HG03025 (cell line): ENCODE data around the gene ZNF619.
"Not testable (repeated sequence)": the region's sequence is repeated elsewhere in the genome, so short reads cannot be mapped to it uniquely, and the experiment has no call there.

Experiments used
- ATAC-seq: cut with Tn5 transposase; IDR thresholded peaks from one replicate; pipeline ENCODE4 v1.9.1; 2021; ENCODE audit warnings: mild to moderate bottlenecking, moderate library complexity; ENCODE audit not compliant: unreplicated experiment, low FRiP score

ZNF619 gene

DNA sequence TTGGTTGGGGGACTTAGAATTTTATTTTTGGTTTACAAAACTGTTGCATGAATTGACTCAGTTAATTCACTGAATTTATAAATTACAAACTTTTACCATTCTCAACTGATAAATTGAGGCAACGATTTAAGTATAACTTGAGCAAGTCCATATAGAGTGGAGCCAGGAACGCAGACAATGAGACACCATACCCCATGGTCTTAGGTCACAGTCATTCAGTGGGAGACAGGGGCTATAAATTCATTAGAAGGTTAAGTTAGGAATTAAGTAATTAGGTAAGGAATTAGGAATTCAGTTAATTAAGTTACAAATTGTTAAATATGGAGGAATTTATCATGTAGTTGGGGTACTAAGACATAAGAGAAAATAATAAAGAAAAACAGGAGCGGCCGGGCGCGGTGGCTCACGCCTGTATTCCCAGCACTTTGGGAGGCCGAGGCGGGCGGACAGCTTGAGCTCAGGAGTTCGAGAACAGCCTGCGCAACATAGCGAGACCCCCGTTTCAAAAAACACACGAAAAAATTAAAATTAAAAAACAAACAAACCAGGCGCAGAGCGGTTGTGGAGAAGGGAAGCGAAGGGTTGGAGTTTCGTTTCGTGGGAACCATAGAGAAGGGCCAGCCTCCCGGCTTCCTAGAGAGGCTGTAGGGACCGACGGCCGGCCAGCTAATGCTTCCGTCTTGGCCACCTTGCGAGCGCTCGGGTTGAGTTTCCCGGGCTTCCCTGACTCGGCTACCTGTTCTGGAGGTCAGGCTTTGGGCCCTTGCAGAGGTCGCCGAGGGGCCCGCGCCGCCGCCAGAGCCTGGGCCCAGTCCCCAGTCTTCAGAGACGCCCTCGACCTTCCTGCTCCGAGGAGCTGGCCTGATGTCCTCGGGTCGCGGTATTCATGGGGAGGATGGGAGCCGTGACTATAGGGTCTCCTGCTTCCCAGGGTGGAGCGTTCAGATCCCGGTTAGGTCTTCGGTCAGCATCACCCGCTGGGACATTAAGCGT lies at the start of gene ZNF619:
TSS of gene ZNF619 (plus strand) at position 645 of the 993 bp plus-strand sequence. CDS start 858 bp downstream, outside the sequence.
- ATAC-seq: peak; percentile 70

DNA sequence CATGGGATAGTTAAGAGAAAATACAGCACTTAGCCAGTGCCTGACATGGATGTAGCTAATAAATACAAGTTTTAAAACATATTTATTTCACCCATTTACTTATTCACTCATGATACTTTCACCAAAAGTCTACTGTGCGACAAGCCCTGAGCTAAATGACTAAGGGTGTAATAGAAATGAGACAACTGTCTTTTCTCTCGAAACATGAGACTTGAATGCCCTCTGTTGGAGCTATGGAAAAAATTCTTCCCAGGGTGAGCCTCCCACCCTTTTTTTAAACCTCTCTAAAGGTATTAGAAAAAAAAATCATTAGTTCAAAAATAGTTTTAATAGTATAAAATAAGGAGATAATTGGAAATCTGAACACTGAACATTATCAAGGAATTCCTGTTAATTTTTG lies 44.1 kb upstream of the ZNF619 start:
- ATAC-seq: no peak

DNA sequence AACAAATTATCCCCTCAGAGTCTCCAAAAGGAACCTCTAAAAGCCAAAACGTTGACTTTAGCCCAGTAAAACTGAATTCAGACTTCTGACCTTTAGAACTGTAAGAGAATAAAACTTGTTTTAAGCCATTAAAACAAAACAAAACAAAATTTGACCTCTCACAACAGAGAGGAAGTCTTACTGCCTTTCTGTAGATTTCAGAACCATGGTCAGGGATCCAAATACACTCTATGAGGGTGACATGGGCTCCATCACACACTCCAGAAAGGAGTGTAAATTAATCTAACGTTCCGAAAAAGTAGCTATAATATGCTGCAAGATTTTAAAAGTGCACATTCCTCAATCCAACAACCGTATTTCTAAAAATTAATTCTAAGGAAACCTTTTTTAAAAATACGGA lies 39.0 kb upstream of the ZNF619 start:
- no peak for ATAC-seq

DNA sequence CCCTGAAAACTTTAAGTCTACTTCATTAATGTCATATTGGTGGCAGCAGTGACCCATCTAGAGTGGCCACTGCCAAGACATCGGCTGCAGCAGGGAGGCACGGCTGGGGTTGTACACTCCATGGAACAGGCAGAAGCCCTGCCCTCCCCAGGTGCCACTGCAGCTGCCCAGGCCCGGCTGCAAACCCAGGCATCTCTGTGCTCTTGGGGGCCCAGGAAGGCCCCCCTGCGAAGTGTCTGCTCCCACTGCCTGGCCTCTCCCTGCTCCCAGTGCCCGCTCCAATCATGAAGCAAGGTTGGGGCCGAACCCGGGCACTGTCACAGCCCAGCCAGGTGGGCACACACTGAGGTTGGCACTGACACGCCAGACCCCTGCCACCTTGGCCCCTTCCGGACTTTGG lies 31.9 kb upstream of the ZNF619 start:
- ATAC-seq: no peak

DNA sequence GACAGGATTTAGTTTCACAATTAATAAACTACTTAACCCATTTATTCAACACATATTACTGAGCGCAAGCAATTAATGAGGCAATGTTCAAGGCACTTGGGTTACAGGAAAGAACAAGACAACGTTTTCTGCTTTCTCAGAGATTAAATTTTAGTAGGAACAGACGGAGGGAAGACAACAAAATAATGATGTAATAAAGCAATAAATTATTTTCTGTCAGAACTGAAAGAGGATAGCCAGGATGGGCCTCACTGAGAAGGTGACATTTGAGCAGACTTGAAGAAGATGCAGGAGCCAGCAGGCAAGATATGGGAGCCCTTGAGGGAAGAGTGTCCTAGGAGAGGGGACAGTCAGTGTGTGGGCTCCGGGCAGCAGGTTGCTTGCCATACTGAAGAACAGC lies 31.0 kb upstream of the ZNF619 start:
- ATAC-seq: no peak

DNA sequence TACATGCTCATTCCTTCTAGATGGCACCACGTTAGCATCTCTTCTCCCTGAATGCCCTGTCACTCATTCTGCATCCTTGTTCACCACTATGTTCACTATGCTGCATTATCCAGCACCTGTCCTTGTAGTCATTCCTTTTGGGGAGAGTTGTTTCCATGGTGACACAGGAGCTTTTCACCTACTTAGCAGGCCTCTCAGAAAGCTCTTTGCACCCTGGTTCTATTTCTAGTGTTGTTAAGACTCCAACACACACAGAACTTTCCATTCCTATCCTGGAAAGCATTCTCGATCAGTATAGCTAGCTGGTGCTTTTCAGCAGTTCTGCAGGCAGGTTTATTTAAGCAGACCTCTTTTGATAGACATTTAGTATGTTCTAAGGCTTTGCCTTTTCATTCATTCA lies 26.5 kb upstream of the ZNF619 start:
- ATAC-seq: no peak

DNA sequence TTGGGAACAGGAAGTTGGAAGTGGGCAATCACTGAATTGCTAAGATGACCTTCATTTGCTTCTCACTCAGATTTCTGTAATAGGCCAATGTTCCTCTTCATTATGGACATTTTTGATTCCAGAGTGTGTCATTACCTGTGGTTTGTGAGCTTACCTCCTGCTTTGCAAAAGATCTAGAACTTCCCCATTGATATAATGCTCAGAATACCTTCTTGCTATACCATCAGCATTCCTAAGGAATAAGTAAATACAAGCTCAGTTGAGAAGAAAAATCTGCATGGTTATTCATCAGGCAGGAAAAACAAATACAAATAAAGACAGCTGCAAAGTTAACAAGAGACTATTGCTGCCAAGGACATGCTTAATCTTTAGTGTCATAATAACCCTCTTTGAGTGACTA lies 25.4 kb upstream of the ZNF619 start:
- ATAC-seq: no peak

DNA sequence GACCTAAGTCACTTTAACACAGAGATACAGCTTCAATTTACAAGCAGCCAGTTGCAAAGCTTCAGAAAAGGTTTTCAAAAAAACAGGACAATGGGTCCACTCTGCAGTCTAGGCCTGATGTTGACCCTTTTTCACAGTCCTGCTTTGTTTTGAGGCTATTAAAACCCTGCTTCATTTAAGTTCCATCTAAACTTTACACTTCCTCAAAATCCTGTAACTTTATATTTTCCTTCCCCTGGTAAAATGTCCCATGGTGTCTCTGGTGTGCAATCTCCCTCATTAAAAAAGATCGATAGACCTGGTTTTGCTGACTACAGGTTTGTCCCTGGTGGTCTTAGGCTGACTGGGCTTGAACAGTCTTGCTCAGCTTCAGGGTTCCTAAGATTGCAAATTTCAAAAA lies 24.9 kb upstream of the ZNF619 start:
- no peak for ATAC-seq

DNA sequence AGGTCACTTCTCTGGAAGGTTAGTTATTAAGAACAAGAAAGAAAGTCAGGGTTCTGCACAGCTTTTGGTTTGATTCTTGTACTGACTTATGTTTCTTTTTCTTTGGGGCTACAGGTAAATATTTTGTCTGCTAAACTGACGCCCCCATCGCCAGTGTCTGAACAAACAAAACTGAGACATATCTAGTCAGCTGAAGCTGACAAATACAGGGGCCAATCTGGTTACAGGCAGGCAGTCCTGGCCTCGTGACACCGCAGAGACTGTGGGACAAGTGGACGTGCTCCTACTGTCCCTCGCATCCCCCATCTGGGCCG lies 24.4 kb upstream of the ZNF619 start:
- ATAC-seq: no peak

DNA sequence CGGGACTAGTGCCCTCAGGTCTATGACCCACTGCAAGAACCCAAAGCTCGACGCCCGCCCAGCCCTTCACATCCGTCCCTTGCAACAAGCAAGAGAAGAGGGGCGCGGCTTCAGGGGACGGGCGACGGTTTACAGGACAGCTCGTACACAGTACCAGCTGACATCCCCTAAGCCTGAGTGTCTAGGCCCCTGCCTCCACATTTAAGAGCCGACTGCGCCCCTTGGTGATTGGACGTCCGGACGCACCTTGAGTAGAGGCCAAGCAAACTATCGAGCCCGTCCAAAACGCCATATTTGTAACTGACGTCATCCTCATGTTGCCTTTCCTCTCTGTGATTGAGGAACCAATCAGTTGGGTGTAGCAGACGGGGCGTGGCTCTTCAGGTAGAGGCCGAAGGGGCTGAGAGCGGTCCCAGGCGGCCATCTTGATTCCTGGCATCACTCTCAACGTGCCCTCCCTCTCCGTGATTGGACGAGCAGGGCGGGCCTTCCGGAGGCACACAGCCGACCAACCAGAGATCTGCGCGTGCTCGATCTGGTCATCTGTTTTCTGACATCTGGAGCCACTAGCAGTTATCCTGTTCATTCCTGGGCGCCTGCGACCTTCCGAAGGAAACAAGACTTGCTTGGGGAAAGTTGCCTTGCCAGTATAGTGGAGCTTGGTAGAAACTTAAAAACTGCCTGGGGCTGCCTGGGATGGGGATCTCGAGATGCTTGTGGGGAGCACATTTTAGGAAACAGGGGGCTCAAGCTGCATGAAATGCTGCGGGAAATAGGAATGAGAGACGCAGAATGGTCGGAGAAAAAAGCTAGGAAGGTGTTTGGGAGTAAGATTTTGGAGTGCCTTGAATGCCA lies 23.8 kb upstream of the ZNF619 start:
- ATAC-seq: peak; percentile 95

DNA sequence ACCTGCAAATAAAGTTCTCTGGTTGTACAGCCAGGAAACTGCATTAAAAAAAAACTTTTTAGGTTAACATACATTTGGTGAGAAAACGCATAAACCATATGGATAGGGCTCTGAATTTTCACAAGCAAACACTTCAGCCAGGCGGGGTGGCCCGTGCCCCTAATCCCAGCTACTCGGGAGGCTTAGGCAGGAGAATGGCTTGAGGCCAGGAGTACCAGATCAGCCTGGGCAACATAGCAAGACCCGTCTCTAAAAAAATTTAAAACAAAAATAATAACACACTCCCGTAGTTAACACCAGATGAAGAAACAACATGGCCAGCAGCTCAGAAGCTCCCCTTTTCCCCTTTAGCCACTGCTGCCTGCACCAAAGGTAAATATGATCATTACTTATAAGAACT lies 23.0 kb upstream of the ZNF619 start:
- no peak for ATAC-seq

DNA sequence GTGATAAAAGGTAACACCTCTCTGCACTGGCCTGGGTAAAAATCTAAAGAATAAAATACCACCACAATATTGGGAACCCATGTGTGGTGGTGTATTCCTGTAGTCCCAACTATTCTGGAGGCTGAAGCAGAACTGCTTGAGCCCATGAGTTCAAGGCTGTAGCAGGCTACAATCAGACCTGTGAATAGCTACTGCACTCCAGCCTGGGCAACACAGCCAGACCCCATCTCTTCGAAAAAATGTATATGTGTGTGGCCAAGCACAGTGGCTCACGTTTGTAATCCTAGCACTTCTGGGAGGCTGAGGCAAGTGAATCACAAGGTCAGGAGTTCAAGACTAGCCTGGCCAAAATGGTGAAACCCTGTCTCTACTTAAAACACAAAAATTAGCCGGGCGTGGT lies 21.6 kb upstream of the ZNF619 start:
- no peak for ATAC-seq

DNA sequence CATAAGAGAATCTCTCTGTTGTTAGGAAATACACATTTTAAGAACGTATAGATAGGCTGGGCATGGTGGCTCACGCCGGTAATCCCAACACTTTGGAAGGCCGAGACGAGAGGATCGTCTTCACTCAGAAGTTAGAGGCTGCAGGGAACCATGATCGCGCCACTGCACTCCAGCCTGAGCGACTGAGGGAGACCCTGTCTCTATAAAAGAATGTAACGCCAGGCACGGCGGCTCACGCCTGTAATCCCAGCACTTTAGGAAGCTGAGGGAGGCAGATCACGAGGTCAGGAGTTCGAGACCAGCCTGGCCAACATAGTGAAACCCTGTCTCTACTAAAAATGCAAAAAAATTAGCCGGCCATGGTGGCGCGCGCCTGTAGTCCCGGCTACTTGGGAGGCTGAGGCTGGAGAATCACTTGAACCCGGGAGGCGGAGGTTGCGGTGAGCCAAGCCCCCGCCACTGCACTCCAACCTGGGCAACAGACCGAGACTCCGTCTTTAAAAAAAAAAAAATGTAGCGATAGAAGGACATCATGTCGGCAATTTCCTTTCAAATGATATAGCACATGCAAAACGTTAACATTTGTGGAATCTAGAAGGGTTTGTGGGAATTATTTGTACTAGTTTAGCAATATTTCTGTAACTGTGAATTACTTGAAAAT lies 20.5 kb upstream of the ZNF619 start:
- no peak for ATAC-seq

DNA sequence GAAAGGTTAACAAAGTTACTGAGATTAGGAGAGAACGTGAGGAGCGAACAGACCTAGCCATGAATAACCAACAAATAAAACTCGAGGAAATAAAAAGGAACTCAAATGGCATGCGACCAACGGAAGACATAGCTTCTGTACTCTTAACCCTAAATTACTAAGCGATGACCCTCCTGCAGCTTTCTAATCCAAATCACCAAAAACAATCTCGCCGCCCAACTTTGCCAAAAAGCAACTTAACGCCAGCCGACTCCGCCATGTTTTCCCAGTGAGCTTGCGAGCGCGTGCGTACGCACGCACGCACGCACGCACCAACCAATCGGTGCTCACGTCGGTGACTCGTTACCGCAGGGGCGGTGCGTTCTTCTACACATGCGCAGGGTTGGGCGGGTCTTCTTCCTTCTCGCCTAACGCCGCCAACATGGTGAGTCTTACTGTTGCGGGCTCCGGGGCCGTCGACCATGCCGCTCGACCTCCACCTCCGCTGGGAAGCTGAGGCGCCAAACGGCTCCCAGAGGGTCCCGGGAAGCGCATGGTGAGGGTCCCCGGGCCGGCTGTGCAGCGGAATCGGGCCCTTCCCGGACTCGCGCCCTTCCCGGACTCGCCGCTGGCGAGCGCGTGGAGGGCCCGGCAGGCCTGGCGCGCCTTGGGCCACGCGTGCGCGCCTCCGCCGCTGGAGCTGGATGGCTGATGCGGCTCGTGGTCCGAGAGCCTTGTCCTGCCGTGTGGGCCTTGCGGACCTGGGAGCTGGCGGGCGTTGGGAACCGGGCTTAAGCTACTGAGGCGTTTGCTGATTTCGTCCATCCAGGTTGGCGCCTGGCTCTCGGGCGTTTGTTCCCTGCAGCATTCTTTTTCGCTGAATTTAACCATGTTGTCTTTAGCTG lies 19.7 kb upstream of the ZNF619 start, which contains the start of gene RPL14:
TSS of gene RPL14 (plus strand) at position 400 of the 884 bp plus-strand sequence. CDS start at position 533, 133 bp downstream.
- ATAC-seq: peak; percentile 59

DNA sequence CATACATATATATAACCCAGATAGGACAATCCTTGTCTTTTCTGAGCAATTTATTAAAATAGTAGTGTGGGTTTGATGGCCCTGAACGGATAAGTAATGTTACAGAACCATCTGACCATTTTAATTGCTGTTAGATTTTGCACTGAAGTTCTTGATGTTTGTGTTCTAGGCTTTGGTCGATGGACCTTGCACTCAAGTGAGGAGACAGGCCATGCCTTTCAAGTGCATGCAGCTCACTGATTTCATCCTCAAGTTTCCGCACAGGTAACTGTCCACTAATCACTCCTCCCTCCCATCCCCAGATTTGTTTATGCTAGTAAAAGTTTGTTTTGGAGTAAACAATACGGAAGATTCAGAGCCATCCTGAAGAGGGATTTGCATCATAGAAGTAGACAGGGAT lies 18.4 kb upstream of the ZNF619 start:
- no peak for ATAC-seq

DNA sequence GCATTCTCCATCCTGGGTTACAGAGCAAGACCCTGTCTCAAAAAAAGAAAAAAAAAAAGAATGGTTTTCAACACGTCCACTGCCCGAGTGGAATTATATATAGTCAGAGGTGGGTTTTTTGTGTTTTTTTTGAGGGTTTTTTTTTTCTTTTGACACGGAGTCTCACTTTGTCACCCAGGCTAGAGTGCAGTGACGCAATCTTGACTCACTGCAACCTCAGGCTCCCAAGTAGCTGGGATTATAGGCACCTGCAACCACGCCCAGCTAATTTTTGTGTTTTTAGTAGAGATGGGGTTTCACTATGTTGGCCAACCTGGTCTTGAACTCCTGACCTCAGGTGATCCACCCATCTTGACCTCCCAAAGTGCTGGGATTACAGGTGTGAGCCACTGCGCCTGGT lies 16.4 kb upstream of the ZNF619 start:
- not testable (repeated sequence) for ATAC-seq

DNA sequence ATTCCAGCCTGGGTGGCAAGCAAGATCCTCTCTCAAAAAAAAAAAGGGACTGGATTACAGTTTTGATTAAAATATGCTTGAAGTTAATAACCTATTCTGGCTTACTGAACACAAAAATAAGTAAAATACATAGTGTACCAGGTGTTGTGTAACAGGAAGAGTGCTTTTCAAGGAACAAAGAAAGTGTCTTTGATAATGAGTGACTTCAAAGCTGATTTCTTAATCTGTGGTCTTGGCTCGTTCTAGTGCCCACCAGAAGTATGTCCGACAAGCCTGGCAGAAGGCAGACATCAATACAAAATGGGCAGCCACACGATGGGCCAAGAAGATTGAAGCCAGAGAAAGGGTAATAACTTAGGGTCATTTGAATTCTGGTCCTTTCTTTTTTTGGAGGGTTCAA lies 15.8 kb upstream of the ZNF619 start:
- no peak for ATAC-seq

DNA sequence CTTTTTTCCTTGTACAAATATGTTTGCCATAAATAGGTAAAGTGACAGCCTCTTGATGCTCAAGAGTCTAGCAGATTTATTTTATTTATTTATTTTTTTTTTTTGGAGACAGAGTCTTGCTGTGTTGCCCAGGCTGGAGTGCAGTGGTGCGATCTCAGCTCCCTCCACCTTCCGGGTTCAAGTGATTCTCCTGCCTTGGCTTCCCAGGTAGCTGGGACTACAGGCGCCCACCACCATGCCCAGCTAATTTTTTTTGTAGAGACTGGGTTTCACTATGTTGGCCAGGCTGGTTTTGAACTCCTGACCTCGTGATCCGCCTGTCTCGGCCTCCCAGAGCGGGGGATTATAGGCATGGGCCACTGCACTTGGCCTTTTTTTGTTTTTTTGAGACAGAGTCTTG lies 14.1 kb upstream of the ZNF619 start:
- ATAC-seq: not testable (repeated sequence)

DNA sequence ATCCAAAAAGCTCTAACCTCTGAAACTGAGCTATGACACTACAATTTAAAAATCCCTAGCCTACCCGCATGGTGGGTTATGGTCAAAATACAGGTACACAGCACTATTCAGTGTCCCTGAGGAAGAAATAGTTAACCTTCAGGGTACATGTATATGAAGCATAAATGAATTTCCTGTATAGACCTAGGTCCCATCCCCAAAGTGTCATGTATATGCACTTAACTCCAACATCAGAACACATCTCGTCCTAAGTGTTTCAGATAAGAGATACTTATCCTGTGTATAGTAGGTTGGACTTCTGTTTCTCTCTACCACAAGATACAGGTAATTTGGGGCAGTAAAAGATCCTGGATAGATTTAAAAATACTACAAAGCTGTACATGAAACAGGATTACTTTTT lies 13.3 kb upstream of the ZNF619 start:
- no peak for ATAC-seq
